ENCODE measurements around the gene CLEC2D. TPM values are rescaled to one million over a fixed set of nuclear protein-coding genes. Genes with fewer than 3 reads are reported as not detected.
"Not testable (repeated sequence)": the region's sequence is repeated elsewhere in the genome, so short reads cannot be mapped to it uniquely, and the experiment has no call there.

The CLEC2D gene
- total RNA-seq, 1 experiment from 2014 or later: 1.9 TPM

DNA sequence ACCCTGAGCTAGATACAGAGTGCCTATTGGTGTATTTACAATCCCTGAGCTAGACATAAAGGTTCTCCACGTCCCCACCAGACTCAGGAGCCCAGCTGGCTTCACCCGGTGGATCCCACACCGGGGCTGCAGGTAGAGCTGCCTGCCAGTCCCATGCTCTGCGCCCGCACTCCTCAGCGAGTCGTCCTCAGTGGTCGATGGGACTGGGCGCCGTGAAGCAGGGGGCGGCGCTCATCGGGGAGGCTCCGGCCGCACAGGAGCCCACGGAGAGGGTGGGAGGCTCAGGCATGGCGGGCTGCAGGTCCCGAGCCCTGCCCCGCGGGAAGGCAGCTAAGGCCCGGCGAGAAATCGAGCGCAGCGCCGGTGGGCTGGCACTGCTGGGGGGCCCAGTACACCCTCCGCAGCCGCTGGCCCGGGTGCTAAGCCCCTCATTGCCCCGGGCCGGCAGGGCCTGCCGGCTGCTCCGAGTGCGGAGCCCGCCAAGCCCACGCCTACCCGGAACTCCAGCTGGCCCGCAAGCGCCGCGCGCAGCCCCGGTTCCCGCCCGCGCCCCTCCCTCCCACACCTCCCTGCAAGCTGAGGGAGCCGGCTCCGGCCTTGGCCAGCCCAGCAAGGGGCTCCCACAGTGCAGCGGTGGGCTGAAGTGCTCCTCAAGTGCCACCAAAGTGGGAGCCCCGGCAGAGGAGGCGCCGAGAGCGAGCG, 70.0 kb downstream of the CLEC2D start:
- H3K4me1 ChIP-seq (ENCODE audit: control insufficient read depth in 1 of 2, insufficient read depth in 2 of 2, low read length in 2 of 2); H2AFZ ChIP-seq (ENCODE audit: low read depth, low read length, poor library complexity, severe bottlenecking); H3K9ac ChIP-seq (ENCODE audit: low read length); H3K4me3 ChIP-seq (replicated peaks in 1 of 2; ENCODE audit: low read depth in 1 of 2, low read length in 2 of 2); BruUV-seq (replicated peaks); ATAC-seq; H3K36me3 ChIP-seq (ENCODE audit: control insufficient read depth in 1 of 2, insufficient read depth in 2 of 2, low read length in 2 of 2); RAD21 ChIA-PET (ENCODE audit: low non-redundant PET in 1 of 2, low total read pairs in 2 of 2, uncharacterized antibody in 2 of 2, unreplicated experiment in 2 of 2); H4K20me1 ChIP-seq (ENCODE audit: insufficient read depth); H3K27me3 ChIP-seq (ENCODE audit: insufficient read depth, low read length); H3K27ac ChIP-seq (ENCODE audit: low read depth, low read length); H3K4me2 ChIP-seq (ENCODE audit: low read length); intact Hi-C loops (cut with micrococcal nuclease); H3K9me3 ChIP-seq (ENCODE audit: control insufficient read depth in 1 of 2, insufficient read depth in 1 of 2, low read depth in 1 of 2, low read length in 2 of 2); H3K79me2 ChIP-seq (ENCODE audit: insufficient read depth, low read length); H3K9me2 ChIP-seq (ENCODE audit: insufficient read depth); POLR2A ChIA-PET; DNase-seq (ENCODE audit: low read depth, low spot score): not testable (repeated sequence)
- CTCF ChIA-PET: interaction anchor here (4.1 kb wide), 1 partner anchor 11 kb away, joined by 22 read pairs; no protein-coding TSS in a partner anchor

DNA sequence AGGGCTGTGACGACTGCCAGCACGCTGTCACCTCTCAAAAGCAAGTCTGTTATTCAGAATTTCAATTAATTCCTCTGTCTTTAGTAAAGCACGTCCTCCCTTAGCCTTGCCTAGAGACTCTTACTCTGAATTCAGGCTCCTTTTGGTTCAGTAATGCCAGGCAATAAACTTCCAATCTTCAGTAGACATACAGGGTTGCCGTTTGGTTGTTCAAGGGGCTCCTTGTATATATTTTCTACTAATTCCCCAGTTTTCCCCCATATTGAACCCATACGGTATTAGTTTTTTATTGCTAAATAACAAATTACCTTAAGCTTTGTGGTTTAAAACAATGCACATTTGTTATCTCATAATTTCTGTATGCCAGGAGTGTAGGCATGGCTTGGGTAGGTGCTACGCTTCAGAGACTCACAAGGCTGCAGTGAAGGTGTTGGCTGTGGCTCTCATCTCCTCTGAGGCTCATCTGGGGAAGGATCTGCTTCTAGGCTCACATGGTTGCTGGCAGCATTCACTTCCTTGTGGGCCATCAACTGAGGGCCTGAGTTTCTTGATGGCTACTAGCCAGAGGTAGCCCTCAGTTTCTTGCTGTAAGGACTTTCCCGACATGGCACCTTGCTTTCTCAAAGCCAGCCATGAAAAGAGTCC, 70.7 kb downstream of the CLEC2D start:
- intact Hi-C loops (cut with micrococcal nuclease): no loop called here
- ATAC-seq: no peak
- no peak overlapping the region for H2AFZ ChIP-seq (ENCODE audit: low read depth, low read length, poor library complexity, severe bottlenecking)
- no peaks in the 10 kb centered on the region for H3K36me3 ChIP-seq (ENCODE audit: control insufficient read depth in 1 of 2, insufficient read depth in 2 of 2, low read length in 2 of 2)
- no peak overlapping the region for H3K4me3 ChIP-seq (replicated peaks in 1 of 2; ENCODE audit: low read depth in 1 of 2, low read length in 2 of 2)
- TF ChIP-seq JUND (IDR thresholded peaks at IDR 0.05) (no peak), SP1 (IDR thresholded peaks at IDR 0.05; ENCODE audit: low read depth) (no peak), POLR2AphosphoS5 (IDR thresholded peaks at IDR 0.05; ENCODE audit: low read depth, low read length) (no peak)
- no peaks in the 10 kb centered on the region for H3K79me2 ChIP-seq (ENCODE audit: insufficient read depth, low read length)
- no peak overlapping the region for H3K4me2 ChIP-seq (ENCODE audit: low read length)
- no peak overlapping the region for H3K9ac ChIP-seq (ENCODE audit: low read length)
- no peaks in the 10 kb centered on the region for H3K9me2 ChIP-seq (ENCODE audit: insufficient read depth)
- ChIA-PET CTCF (interaction anchor here (4.1 kb wide), 1 partner anchor 10 kb away, joined by 22 read pairs; no protein-coding TSS in a partner anchor), POLR2A (no interaction called here), RAD21 (ENCODE audit: low non-redundant PET in 1 of 2, low total read pairs in 2 of 2, uncharacterized antibody in 2 of 2, unreplicated experiment in 2 of 2) (no interaction called here)
- DNase-seq (ENCODE audit: low read depth, low spot score): no peak
- peaks cover 16% of the 10 kb centered on the region for H3K27me3 ChIP-seq (ENCODE audit: insufficient read depth, low read length)
- no peak overlapping the region for H3K27ac ChIP-seq (ENCODE audit: low read depth, low read length)
- BruUV-seq (replicated peaks): no TSS peak
- no peaks in the 10 kb centered on the region for H4K20me1 ChIP-seq (ENCODE audit: insufficient read depth)
- no peaks in the 10 kb centered on the region for H3K9me3 ChIP-seq (ENCODE audit: control insufficient read depth in 1 of 2, insufficient read depth in 1 of 2, low read depth in 1 of 2, low read length in 2 of 2)
- H3K4me1 ChIP-seq (ENCODE audit: control insufficient read depth in 1 of 2, insufficient read depth in 2 of 2, low read length in 2 of 2): peaks cover 0 to 5% of the 10 kb centered on the region in 2 experiments; a peak in 1 of 4 replicates
